Measurements from ENCODE around the gene GATA3. TPM values are rescaled to one million over a fixed set of nuclear protein-coding genes. Genes with fewer than 3 reads are reported as not detected.

Gene GATA3
- total RNA-seq, 1 donor from 2014 or later, result 0.69 TPM

DNA sequence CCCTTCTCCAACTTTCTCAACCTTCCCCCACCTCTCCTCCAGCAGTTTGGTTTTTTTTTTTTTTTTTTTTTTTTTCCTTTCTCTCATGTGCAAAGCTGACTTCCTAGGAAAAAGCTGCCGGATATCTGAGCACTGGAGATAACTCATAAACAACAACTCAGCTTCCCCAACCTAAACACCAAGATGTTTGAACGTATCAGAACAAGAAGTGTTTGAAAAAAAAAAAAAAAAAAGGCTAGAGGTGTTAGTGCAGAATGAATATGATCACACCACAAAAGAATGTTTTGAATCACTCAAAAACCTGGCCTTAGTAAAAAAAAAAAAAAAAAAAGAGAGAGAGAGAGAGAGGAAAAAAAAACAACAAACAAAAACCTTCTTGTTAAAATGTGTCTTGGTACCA is 11.2 kb downstream of the GATA3 start:
- no peaks in the 10 kb centered on the region for H3K36me3 Mint-ChIP-seq (ENCODE audit: unreplicated experiment)
- TF ChIP-seq, protein P1, sequence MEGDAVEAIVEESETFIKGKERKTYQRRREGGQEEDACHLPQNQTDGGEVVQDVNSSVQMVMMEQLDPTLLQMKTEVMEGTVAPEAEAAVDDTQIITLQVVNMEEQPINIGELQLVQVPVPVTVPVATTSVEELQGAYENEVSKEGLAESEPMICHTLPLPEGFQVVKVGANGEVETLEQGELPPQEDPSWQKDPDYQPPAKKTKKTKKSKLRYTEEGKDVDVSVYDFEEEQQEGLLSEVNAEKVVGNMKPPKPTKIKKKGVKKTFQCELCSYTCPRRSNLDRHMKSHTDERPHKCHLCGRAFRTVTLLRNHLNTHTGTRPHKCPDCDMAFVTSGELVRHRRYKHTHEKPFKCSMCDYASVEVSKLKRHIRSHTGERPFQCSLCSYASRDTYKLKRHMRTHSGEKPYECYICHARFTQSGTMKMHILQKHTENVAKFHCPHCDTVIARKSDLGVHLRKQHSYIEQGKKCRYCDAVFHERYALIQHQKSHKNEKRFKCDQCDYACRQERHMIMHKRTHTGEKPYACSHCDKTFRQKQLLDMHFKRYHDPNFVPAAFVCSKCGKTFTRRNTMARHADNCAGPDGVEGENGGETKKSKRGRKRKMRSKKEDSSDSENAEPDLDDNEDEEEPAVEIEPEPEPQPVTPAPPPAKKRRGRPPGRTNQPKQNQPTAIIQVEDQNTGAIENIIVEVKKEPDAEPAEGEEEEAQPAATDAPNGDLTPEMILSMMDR (IDR thresholded peaks at IDR 0.05; ENCODE audit: partially characterized antibody, unreplicated experiment), result no peak
- peaks cover 36% of the 10 kb centered on the region for H3K27me3 Mint-ChIP-seq (ENCODE audit: unreplicated experiment)
- no peaks in the 10 kb centered on the region for H3K4me1 Mint-ChIP-seq (ENCODE audit: low read depth, unreplicated experiment)
- H3K27ac Mint-ChIP-seq (ENCODE audit: unreplicated experiment), result no peak overlapping the region
- DNase-seq, result no peak
- H3K9me3 Mint-ChIP-seq (ENCODE audit: unreplicated experiment), result peaks cover 2% of the 10 kb centered on the region
- no peak overlapping the region for H3K4me3 Mint-ChIP-seq (ENCODE audit: unreplicated experiment)

DNA sequence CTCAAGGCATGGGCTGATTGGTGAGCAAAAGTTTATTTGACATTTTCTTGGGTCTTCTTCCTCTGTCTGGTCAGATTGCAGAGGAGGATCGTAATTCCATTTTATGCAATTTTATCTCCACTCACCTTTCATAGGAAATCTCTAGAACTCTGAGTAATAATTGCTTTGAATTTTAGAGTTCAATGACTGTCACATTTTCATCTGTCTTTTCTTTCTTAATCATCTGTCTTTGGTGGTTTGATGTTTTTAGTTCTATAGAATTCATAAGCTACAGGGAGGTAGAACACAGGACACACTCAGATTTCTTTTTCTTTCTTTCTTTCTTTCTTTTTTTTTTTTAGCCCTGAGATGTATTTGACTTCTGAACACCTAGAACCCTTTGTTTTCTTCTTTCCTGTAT is 11.6 kb downstream of the GATA3 start:
- Mint-ChIP-seq H3K4me3 (ENCODE audit: unreplicated experiment) (no peak overlapping the region), H3K36me3 (ENCODE audit: unreplicated experiment) (no peaks in the 10 kb centered on the region), H3K9me3 (ENCODE audit: unreplicated experiment) (peaks cover 2% of the 10 kb centered on the region), H3K27ac (ENCODE audit: unreplicated experiment) (no peak overlapping the region), H3K4me1 (ENCODE audit: low read depth, unreplicated experiment) (no peaks in the 10 kb centered on the region), H3K27me3 (ENCODE audit: unreplicated experiment) (peaks cover 32% of the 10 kb centered on the region)
- TF ChIP-seq, protein P1 (IDR thresholded peaks at IDR 0.05; ENCODE audit: partially characterized antibody, unreplicated experiment), result no peak
- DNase-seq, result no peak

DNA sequence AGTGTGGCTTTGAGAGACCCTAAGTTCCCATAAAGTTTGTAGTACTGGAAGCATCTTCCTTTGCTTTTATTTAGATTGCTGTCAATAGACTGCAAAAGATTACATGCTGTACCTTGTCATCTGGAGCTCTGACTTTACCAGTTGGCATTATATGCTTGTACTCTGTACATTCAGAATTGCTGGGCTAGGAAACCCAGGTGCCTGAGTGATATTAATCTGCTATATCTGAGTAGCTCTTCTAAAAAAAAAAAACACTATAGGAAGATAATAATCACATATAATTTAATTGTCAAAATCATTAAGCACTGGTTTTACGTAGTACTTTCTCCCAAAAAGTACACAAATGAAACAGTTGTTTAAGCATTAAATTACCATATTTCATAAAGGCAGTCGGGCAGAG is 12.3 kb downstream of the GATA3 start:
- Mint-ChIP-seq H3K27me3 (ENCODE audit: unreplicated experiment) (peaks cover 28% of the 10 kb centered on the region), H3K27ac (ENCODE audit: unreplicated experiment) (no peak overlapping the region), H3K9me3 (ENCODE audit: unreplicated experiment) (peaks cover 2% of the 10 kb centered on the region), H3K36me3 (ENCODE audit: unreplicated experiment) (no peaks in the 10 kb centered on the region), H3K4me3 (ENCODE audit: unreplicated experiment) (no peak overlapping the region), H3K4me1 (ENCODE audit: low read depth, unreplicated experiment) (no peaks in the 10 kb centered on the region)
- TF ChIP-seq, protein P1 (IDR thresholded peaks at IDR 0.05; ENCODE audit: partially characterized antibody, unreplicated experiment), result no peak
- DNase-seq, result no peak

DNA sequence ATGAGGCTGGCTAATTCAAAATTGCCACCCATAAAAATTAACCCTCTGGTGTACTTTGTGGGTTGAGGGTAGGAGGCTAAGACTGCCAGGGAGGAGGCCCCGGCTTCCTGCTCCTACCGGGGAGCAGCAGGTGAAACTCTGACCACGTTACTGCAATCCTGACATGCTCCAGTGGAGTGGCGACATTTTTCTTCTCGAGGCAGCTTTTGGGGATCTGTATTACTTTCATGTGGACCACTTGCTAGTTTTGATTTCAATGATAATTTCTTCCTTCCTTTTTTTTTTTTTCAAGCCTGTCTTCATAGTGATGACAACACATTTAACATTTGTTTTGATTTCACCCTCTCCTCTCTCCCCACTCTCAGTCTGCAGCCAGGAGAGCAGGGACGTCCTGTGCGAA is 14.6 kb downstream of the GATA3 start:
- Mint-ChIP-seq H3K27me3 (ENCODE audit: unreplicated experiment) (peaks cover 10% of the 10 kb centered on the region), H3K4me1 (ENCODE audit: low read depth, unreplicated experiment) (peaks cover 1% of the 10 kb centered on the region), H3K27ac (ENCODE audit: unreplicated experiment) (no peak overlapping the region), H3K9me3 (ENCODE audit: unreplicated experiment) (peaks cover 2% of the 10 kb centered on the region), H3K4me3 (ENCODE audit: unreplicated experiment) (no peak overlapping the region), H3K36me3 (ENCODE audit: unreplicated experiment) (no peaks in the 10 kb centered on the region)
- TF ChIP-seq, protein P1 (IDR thresholded peaks at IDR 0.05; ENCODE audit: partially characterized antibody, unreplicated experiment), result no peak
- DNase-seq, result no peak

DNA sequence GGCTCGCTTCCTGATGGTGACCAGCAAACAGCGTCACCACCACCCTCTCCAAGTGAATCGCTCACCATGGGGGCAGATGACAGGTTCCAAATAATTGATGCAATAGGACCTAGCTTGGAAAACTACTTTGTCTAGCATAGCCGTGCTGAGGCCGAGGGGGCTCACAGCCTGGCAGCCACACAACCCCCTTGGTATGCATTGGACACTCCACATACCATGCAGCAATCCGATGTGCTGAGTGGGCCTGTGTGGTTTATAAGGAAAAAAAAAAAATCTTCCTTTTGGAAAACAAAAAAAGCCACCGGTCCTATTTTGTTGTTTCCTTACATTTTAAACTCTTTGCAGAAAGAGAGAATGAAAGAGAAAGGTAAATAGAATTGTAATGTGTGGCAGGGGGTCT is 15.1 kb downstream of the GATA3 start:
- H3K27ac Mint-ChIP-seq (ENCODE audit: unreplicated experiment), result no peak overlapping the region

More for the DNA sequence above, 15.1 kb downstream of the GATA3 start:
- H3K9me3 Mint-ChIP-seq (ENCODE audit: unreplicated experiment), result peaks cover under 1% of the 10 kb centered on the region
- H3K4me3 Mint-ChIP-seq (ENCODE audit: unreplicated experiment), result no peak overlapping the region
- no peaks in the 10 kb centered on the region for H3K36me3 Mint-ChIP-seq (ENCODE audit: unreplicated experiment)
- TF ChIP-seq, protein P1 (IDR thresholded peaks at IDR 0.05; ENCODE audit: partially characterized antibody, unreplicated experiment), result no peak
- DNase-seq, result no peak
- H3K27me3 Mint-ChIP-seq (ENCODE audit: unreplicated experiment), result peaks cover 5% of the 10 kb centered on the region
- peaks cover 1% of the 10 kb centered on the region for H3K4me1 Mint-ChIP-seq (ENCODE audit: low read depth, unreplicated experiment)
